ENCODE data around the gene PACSIN2.

PACSIN2 gene

GRCh38 chr22:42912059-42912458, 102.9 kb downstream of the PACSIN2 start:
- no peak for TF ChIP-seq CTCF (IDR thresholded peaks at IDR 0.05; ENCODE audit: insufficient read depth, low read depth, low read length, missing control alignments)
- DNase-seq (ENCODE audit: low read depth), result no peak

DNA sequence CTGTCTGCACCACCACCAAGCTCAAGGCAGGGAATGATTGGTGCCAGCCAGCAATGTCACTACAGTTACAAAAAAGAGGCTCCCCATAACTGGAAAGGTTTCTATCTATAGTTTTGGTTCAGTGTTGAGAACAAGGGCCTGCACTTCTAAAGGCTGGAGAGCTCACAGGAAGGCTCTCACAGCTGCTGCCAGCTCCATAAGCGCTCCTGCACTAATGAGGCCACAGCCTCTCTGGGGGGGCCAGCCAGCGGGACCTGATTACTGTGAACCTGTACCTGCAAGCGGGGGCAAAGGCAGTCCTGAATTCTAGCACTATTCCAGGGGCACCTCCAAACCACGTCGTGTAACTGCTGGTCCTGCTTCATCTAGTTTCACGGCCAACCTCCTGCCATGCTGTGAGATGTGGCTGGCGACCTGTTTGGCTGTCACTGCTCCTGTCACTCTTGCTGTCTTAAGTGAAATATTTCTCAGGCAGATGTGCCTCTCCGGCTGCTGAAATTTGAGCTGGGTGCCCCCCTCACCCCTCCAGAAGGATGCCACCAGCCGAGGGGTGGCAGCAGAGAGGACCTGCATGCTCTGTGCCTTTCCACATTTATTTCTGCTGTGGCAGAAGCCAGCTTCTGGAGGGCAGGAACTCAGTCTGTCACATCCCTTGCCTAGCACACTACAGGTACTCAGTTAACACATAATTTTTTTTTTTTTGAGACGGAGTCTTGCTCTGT, 104.6 kb downstream of the PACSIN2 start:
- TF ChIP-seq CTCF (IDR thresholded peaks at IDR 0.05; ENCODE audit: insufficient read depth, low read depth, low read length, missing control alignments), result no peak

More at GRCh38 chr22:42912059-42912458, 102.9 kb downstream of the PACSIN2 start:
- H3K4me3 ChIP-seq (ENCODE audit: low read depth, low read length), result no peak overlapping the region

GRCh38 chr22:42909363-42910058, 105.4 kb downstream of the PACSIN2 start:
- no peak for TF ChIP-seq CTCF (IDR thresholded peaks at IDR 0.05; ENCODE audit: insufficient read depth, low read depth, low read length, missing control alignments)
- no peak overlapping the region for H3K4me3 ChIP-seq (ENCODE audit: low read depth, low read length)
- DNase-seq (ENCODE audit: low read depth), result no peak

More for the DNA sequence above, 104.6 kb downstream of the PACSIN2 start:
- no peak for DNase-seq (ENCODE audit: low read depth)
- H3K4me3 ChIP-seq (ENCODE audit: low read depth, low read length), result no peak overlapping the region

DNA sequence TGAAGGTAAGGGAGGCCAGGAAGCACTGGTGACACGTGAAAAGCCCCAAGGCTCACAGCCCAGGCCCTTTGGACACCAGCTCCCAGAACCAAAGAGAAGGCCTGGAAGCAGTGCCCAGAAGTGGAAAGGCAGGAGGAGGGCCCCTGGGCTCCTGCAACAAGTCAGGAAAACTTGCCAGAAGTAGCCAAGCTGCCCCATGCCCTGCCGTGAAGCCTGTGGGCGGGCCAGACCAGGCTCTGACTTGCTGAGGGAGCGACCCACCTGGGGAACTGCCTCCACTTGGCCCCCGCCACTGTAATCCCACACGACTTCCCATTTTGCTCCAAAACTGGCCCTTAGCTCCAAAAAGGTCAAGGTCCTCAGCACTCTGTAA, 106.6 kb downstream of the PACSIN2 start:
- no peak for TF ChIP-seq CTCF (IDR thresholded peaks at IDR 0.05; ENCODE audit: insufficient read depth, low read depth, low read length, missing control alignments)
- DNase-seq (ENCODE audit: low read depth), result no peak
- no peak overlapping the region for H3K4me3 ChIP-seq (ENCODE audit: low read depth, low read length)

DNA sequence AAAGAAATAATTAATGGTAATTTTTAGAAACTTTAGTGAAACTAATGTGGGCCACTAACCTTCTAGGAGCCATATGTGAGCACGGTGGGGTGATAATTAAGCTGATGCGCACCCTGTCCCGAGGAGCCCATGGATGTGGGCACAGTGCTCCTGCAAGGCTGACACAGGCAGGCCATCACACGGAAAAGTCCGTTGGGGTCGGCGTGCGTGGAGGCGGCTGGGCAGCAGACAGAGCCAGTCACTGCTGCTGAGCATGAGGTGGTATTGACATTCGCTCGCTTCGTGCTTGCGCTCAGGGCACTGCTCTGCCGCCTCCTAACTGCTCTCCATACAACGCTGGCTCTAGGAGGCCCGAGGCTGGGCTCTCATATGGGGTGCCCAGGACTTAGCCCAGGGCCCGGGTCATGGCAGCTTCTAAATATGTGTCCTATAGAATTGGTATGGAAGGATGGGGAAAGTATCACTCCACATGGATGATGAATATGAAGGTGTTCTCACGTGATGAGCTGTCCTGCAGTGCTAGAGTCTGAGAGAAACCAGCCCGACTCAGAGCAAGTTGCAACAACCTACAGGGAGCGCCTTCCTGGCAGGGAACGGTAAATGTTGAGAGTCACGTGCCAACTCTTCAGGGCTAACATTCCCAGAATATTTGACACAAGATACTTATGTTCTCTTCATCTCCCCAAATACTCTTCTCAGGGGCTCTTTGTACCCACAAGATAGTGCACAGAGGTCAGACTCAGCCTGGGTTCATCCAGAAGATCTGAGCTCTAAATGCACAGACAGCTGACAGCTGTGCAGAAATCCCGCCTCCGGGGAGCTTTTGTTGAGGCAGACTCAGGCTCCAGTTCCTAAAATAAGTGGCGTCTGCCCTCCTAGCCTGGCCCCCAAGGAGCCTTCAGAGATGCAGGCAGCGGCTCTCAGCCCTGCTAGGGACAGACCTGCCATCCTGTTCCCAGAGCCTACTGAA, 107.3 kb downstream of the PACSIN2 start:
- no peak for DNase-seq (ENCODE audit: low read depth)
- no peak overlapping the region for H3K4me3 ChIP-seq (ENCODE audit: low read depth, low read length)
- TF ChIP-seq CTCF (IDR thresholded peaks at IDR 0.05; ENCODE audit: insufficient read depth, low read depth, low read length, missing control alignments), result no peak

- TF ChIP-seq CTCF (IDR thresholded peaks at IDR 0.05; ENCODE audit: insufficient read depth, low read depth, low read length, missing control alignments), result no peak
- H3K4me3 ChIP-seq (ENCODE audit: low read depth, low read length), result no peak overlapping the region
- DNase-seq (ENCODE audit: low read depth), result no peak
Observed at GRCh38 chr22:42906605-42907348, 108.2 kb downstream of the PACSIN2 start.
